ENCODE data around the gene FTO.

GRCh38 chr16:53773881-53774280 lies 69.9 kb downstream of the FTO start:
- TF ChIP-seq EZH2 (IDR thresholded peaks at IDR 0.05) (no peak), POLR2AphosphoS5 (IDR thresholded peaks at IDR 0.05; ENCODE audit: borderline replicate concordance, low read depth, low read length) (no peak), FOXP2 (optimal IDR thresholded peaks at IDR 0.05; ENCODE audit: control extremely low read depth, extremely low read length, insufficient read depth) (no peak)

Data from SK-N-MC (cell line).